IMR-90 (cell line): Measurements from ENCODE around the gene ADH5. TPM values are rescaled to one million over a fixed set of nuclear protein-coding genes. Genes with fewer than 3 reads are reported as not detected.

Experiments used
- ATAC-seq: fragments of 200-7000 bp; cut with Tn5 transposase; 2 replicates; pipeline ENCODE4 v1.9.1; 2020; ENCODE audit warnings: low read depth, mild to moderate bottlenecking, moderate library complexity
- BruUV-seq: library from RNA; stranded (reverse); fragments of 400-500 nt; replicated peaks from 2 replicates; lab custom pipeline; 2021; lab: Mats Ljungman, UMichigan
- CTCF ChIA-PET: fragments of 300-600 bp; formaldehyde crosslinking; extraction: SDS; loops from one replicate; lab custom pipeline; 2021; ENCODE audit warnings: antibody characterized with exemption; lab: Yijun Ruan, JAX
- POLR2A ChIA-PET: fragments of 300-600 bp; sonication (Branson Sonifier 250); formaldehyde crosslinking; loops from one replicate; lab custom pipeline; 2022; ENCODE audit warnings: antibody characterized with exemption; ENCODE audit not compliant: unreplicated experiment; lab: Charles Lee
- DNase-seq: peaks from one replicate; pipeline ENCODE4 v3.0.0; 2013
- H2AFZ ChIP-seq: replicated peaks from 2 replicates; pipeline ENCODE3; 2013; ENCODE audit warnings: low read length, mild to moderate bottlenecking; ENCODE audit not compliant: poor library complexity
- H2AK5ac ChIP-seq: 2 replicates; pipeline ENCODE4 v1.6.1; 2013; ENCODE audit warnings: low read depth, low read length, inconsistent platforms
- H2AK9ac ChIP-seq: replicated peaks from 2 replicates; pipeline ENCODE3; 2013; ENCODE audit warnings: mild to moderate bottlenecking, low read depth, low read length, moderate library complexity; ENCODE audit not compliant: poor library complexity
- H2BK120ac ChIP-seq: 2 replicates; pipeline ENCODE4 v1.6.1; 2013; ENCODE audit warnings: low read depth, low read length, inconsistent platforms
- H2BK15ac ChIP-seq: 3 replicates; pipeline ENCODE4 v1.6.1; 2013; ENCODE audit warnings: low read depth, low read length, inconsistent platforms
- H2BK20ac ChIP-seq: 2 replicates; pipeline ENCODE4 v1.6.1; 2013; ENCODE audit warnings: low read depth, mild to moderate bottlenecking, inconsistent platforms, low read length, moderate library complexity
- H2BK5ac ChIP-seq: 2 replicates; pipeline ENCODE4 v1.6.1; 2013; ENCODE audit warnings: mild to moderate bottlenecking, low read depth, low read length, inconsistent platforms; ENCODE audit not compliant: poor library complexity, severe bottlenecking
- H3K14ac ChIP-seq: replicated peaks from 2 replicates; pipeline ENCODE4 v1.6.1; 2013; ENCODE audit warnings: low read depth, low read length, inconsistent platforms
- H3K18ac ChIP-seq: 2 replicates; pipeline ENCODE4 v1.6.1; 2013; ENCODE audit warnings: low read depth, low read length, control low read depth
- H3K23ac ChIP-seq: 2 replicates; pipeline ENCODE4 v1.6.1; 2013; ENCODE audit warnings: low read depth, low read length, inconsistent platforms
- H3K27ac ChIP-seq: 2 replicates; pipeline ENCODE4 v1.5.1; 2013; ENCODE audit warnings: mild to moderate bottlenecking, control low read depth, low read length; ENCODE audit not compliant: insufficient read depth
- H3K27me3 ChIP-seq: 2 replicates; pipeline ENCODE4 v1.6.1; 2013; ENCODE audit warnings: low read length; ENCODE audit not compliant: control insufficient read depth, insufficient read depth
- H3K36me3 ChIP-seq: 2 replicates; pipeline ENCODE4 v1.6.1; 2013; ENCODE audit warnings: low read length, mixed read lengths; ENCODE audit not compliant: control insufficient read depth, insufficient read depth
- H3K4ac ChIP-seq: 2 replicates; pipeline ENCODE4 v1.6.1; 2013; ENCODE audit warnings: low read depth, low read length, inconsistent platforms
- H3K4me1 ChIP-seq: 2 replicates; pipeline ENCODE4 v1.6.1; 2013; ENCODE audit warnings: low read length, mixed read lengths; ENCODE audit not compliant: control insufficient read depth, insufficient read depth
- H3K4me2 ChIP-seq: 2 replicates; pipeline ENCODE4 v1.6.1; 2013; ENCODE audit warnings: low read depth, mild to moderate bottlenecking, control low read depth, low read length, moderate library complexity
- H3K4me3 ChIP-seq: 2 replicates; pipeline ENCODE4 v1.5.1; 2013; ENCODE audit warnings: low read depth, mild to moderate bottlenecking, control low read depth, low read length, moderate library complexity; ENCODE audit not compliant: insufficient read depth
- H3K56ac ChIP-seq: 2 replicates; pipeline ENCODE4 v1.6.1; 2013; ENCODE audit warnings: low read length, inconsistent platforms; ENCODE audit not compliant: insufficient read depth; ENCODE audit errors: extremely low read depth
- H3K79me1 ChIP-seq, 2 experiments: 2 replicates each; pipeline ENCODE4 v1.6.1; 2013; ENCODE audit warnings: low read length in 2 of 2, inconsistent platforms in 1 of 2, low read depth in 1 of 2
- H3K9ac ChIP-seq: 2 replicates; pipeline ENCODE4 v1.6.1; 2013; ENCODE audit warnings: low read depth, low read length, control low read depth
- H3K9me1 ChIP-seq: 2 replicates; pipeline ENCODE4 v1.6.1; 2013; ENCODE audit warnings: low read length, inconsistent platforms; ENCODE audit not compliant: insufficient read depth
- H3K9me3 ChIP-seq: 2 replicates; pipeline ENCODE4 v1.6.1; 2013; ENCODE audit warnings: low read length; ENCODE audit not compliant: control insufficient read depth, insufficient read depth
- H4K20me1 ChIP-seq: 2 replicates; pipeline ENCODE4 v1.6.1; 2013; ENCODE audit warnings: low read length, inconsistent platforms; ENCODE audit not compliant: insufficient read depth
- H4K5ac ChIP-seq: 2 replicates; pipeline ENCODE4 v1.6.1; 2013; ENCODE audit warnings: mild to moderate bottlenecking, low read depth, low read length, control low read depth
- H4K8ac ChIP-seq, 2 experiments: 2 replicates each; pipeline ENCODE4 v1.6.1; 2013; ENCODE audit warnings: low read depth in 2 of 2, low read length in 2 of 2, control low read depth in 1 of 2, inconsistent platforms in 1 of 2
- H4K91ac ChIP-seq: 2 replicates; pipeline ENCODE4 v1.6.1; 2013; ENCODE audit warnings: low read depth, low read length, inconsistent platforms; ENCODE audit not compliant: insufficient read depth
- CHD1 ChIP-seq: IDR thresholded peaks from 2 replicates; pipeline ENCODE4 v1.6.1; 2012; ENCODE audit warnings: low read depth, low read length, improper control_type of control experiment
- MXI1 ChIP-seq: IDR thresholded peaks from 2 replicates; pipeline ENCODE4 v1.6.1; 2012; ENCODE audit warnings: low read depth, mild to moderate bottlenecking, low read length, moderate library complexity, borderline replicate concordance
- WGBS, 2 experiments: methylation state at CpG; one replicate each; pipeline versions ENCODE4 v1.1.5 to v1.1.7; 2013; ENCODE audit warnings: missing lambda C conversion rate in 2 of 2; ENCODE audit not compliant: insufficient read length in 1 of 2; ENCODE audit errors: extremely low coverage in 2 of 2; 5-methylcytosine and 5-hydroxymethylcytosine counted together
- dilution Hi-C: fragments of 300-500 bp; cut with HindIII; formaldehyde crosslinking; loops from one replicate; pipeline ENCODE4 v1.14.3; 2018; ENCODE audit warnings: low sequenced_read_pairs; ENCODE audit not compliant: unreplicated experiment
- in situ Hi-C: fragments of 300-500 bp; cut with MboI; formaldehyde crosslinking; loops from 3 replicates; pipeline ENCODE4 v1.14.3; 2019; ENCODE audit warnings: low sequenced_read_pairs, inconsistent platforms, mixed read lengths
- intact Hi-C: fragments of 100-400 bp; cut with micrococcal nuclease; formaldehyde crosslinking; loops from 2 replicates; pipeline ENCODE4 v1.10.0; 2022
- polyA plus RNA-seq, 3 experiments: library from polyadenylated mRNA; depleted of rRNA; stranded (reverse); fragments of >200 nt; gene quantifications; 2 replicates each; pipeline ENCODE4 v1.2.3, GENCODE V29; 2012; ENCODE audit warnings: low replicate concordance in 1 of 3
- total RNA-seq: library from RNA; depleted of rRNA; stranded (reverse); fragments of >200 nt; gene quantifications from 2 replicates; pipeline ENCODE4 v1.2.3, GENCODE V29; 2012
- TF ChIP-seq, protein P1 (sequence below): conservative IDR thresholded peaks from 2 replicates; pipeline ENCODE4 v1.5.1; 2012; ENCODE audit warnings: mild to moderate bottlenecking, low read depth, low read length, improper control_type of control experiment

The ADH5 gene
- total and polyA plus RNA-seq, 2 of the 4 experiments (the other 2 are of a cell fraction), result 140 to 178 TPM

DNA sequence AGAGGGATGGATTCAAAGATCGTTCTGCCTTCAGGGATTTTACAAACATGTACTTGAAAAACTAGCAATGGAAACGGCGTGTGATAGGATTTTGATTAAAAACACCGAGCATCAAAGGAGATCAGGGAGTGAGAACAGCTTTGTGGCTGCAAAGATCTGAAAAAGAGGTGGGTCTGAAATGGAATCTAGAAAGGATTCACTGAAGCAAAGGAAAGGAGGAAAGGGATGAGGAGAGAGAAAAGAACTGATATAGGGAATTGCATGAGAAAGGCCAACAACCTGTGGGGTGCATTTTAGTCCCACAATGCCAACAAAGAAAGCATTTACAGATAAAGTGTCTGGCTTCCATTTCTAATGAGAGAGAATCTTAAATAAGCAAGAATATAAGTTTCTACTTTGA, 32.4 kb upstream of the ADH5 start:
- Histone ChIP-seq H4K20me1 (no peaks in the 10 kb centered on the region), H3K14ac (no peak overlapping the region), H2AK9ac (no peak overlapping the region), H3K23ac (no peak overlapping the region), H2BK5ac (no peak overlapping the region), H3K27ac (no peak overlapping the region), H3K4ac (no peak overlapping the region), H4K8ac (no peak overlapping the region), H2BK120ac (no peak overlapping the region), H3K36me3 (no peaks in the 10 kb centered on the region), H3K79me1 (no peaks in the 10 kb centered on the region), H3K4me1 (no peaks in the 10 kb centered on the region), H4K91ac (no peak overlapping the region), H3K18ac (no peak overlapping the region), H3K4me2 (no peak overlapping the region), H3K9me3 (no peaks in the 10 kb centered on the region), H3K9ac (no peak overlapping the region), H3K56ac (no peak overlapping the region), H3K4me3 (no peak overlapping the region), H2BK20ac (no peak overlapping the region), H2AK5ac (no peak overlapping the region), H3K27me3 (no peaks in the 10 kb centered on the region), H4K5ac (no peak overlapping the region), H2BK15ac (no peak overlapping the region), H3K9me1 (no peaks in the 10 kb centered on the region), H2AFZ (no peak overlapping the region)
- intact Hi-C loops, result no loop called here
- no TSS peak for BruUV-seq
- no peak for DNase-seq
- in situ Hi-C loops, result loop anchor here (5.0 kb wide), 1 partner anchor 291 kb away; no protein-coding TSS in a partner anchor
- TF ChIP-seq CHD1, result no peak
- no peak for TF ChIP-seq MXI1
- TF ChIP-seq, protein P1, sequence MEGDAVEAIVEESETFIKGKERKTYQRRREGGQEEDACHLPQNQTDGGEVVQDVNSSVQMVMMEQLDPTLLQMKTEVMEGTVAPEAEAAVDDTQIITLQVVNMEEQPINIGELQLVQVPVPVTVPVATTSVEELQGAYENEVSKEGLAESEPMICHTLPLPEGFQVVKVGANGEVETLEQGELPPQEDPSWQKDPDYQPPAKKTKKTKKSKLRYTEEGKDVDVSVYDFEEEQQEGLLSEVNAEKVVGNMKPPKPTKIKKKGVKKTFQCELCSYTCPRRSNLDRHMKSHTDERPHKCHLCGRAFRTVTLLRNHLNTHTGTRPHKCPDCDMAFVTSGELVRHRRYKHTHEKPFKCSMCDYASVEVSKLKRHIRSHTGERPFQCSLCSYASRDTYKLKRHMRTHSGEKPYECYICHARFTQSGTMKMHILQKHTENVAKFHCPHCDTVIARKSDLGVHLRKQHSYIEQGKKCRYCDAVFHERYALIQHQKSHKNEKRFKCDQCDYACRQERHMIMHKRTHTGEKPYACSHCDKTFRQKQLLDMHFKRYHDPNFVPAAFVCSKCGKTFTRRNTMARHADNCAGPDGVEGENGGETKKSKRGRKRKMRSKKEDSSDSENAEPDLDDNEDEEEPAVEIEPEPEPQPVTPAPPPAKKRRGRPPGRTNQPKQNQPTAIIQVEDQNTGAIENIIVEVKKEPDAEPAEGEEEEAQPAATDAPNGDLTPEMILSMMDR, result no peak
- 86% methylated on average over 2 of the region's 4 CpGs; no CpG with 5 or more reads in 1 of the 2 experiments for WGBS, 2 experiments
- dilution Hi-C loops, result no loop called here
- CTCF ChIA-PET, result interaction anchor here (0.8 kb wide), 1 partner anchor 342 kb away, joined by 3 read pairs; no protein-coding TSS in a partner anchor
- no peak for ATAC-seq
- POLR2A ChIA-PET, result no interaction called here
